ENCODE data around the gene MKNK1.

The MKNK1 gene

DNA sequence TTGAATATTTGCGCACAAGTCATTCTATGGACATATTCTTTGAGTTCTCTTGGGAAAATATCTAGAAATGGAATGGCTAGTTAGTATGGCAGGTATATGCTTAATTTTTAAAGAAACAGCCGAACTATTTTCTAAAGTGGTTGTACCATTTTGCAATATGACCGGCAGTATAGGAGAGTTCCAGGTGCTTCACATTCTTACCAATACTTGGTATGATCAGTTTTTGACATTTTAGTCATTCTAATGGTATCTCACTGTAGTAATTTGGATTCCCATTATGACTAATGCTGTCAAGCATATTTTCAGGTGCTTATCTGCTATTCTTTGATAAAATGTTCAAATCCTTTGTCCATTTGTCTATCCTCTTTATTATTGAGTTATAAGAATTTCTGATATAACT is 43.5 kb upstream of the MKNK1 start:
- H3K4me3 ChIP-seq (ENCODE audit: low read depth in 1 of 2, low read length in 1 of 2): no peak overlapping the region
- no peak overlapping the region for H3K27ac ChIP-seq
- no peaks in the 10 kb centered on the region for H3K9me3 ChIP-seq
- no peaks in the 10 kb centered on the region for H3K4me1 ChIP-seq (ENCODE audit: control insufficient read depth in 1 of 2, insufficient read depth in 1 of 2, low read depth in 1 of 2, low read length in 1 of 2)
- TF ChIP-seq, protein P1, sequence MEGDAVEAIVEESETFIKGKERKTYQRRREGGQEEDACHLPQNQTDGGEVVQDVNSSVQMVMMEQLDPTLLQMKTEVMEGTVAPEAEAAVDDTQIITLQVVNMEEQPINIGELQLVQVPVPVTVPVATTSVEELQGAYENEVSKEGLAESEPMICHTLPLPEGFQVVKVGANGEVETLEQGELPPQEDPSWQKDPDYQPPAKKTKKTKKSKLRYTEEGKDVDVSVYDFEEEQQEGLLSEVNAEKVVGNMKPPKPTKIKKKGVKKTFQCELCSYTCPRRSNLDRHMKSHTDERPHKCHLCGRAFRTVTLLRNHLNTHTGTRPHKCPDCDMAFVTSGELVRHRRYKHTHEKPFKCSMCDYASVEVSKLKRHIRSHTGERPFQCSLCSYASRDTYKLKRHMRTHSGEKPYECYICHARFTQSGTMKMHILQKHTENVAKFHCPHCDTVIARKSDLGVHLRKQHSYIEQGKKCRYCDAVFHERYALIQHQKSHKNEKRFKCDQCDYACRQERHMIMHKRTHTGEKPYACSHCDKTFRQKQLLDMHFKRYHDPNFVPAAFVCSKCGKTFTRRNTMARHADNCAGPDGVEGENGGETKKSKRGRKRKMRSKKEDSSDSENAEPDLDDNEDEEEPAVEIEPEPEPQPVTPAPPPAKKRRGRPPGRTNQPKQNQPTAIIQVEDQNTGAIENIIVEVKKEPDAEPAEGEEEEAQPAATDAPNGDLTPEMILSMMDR (IDR thresholded peaks at IDR 0.05): no peak
- no peaks in the 10 kb centered on the region for H3K27me3 ChIP-seq
- peaks cover 23% of the 10 kb centered on the region for H3K36me3 ChIP-seq

GRCh38 chr1:46646844-46647243 is 42.8 kb upstream of the MKNK1 start:
- no peaks in the 10 kb centered on the region for H3K4me1 ChIP-seq (ENCODE audit: control insufficient read depth in 1 of 2, insufficient read depth in 1 of 2, low read depth in 1 of 2, low read length in 1 of 2)
- no peak overlapping the region for H3K27ac ChIP-seq
- no peaks in the 10 kb centered on the region for H3K9me3 ChIP-seq
- H3K4me3 ChIP-seq (ENCODE audit: low read depth in 1 of 2, low read length in 1 of 2): no peak overlapping the region
- TF ChIP-seq, protein P1 (IDR thresholded peaks at IDR 0.05): no peak
- peaks cover 22% of the 10 kb centered on the region for H3K36me3 ChIP-seq
- H3K27me3 ChIP-seq: no peaks in the 10 kb centered on the region

GRCh38 chr1:46646331-46646730 is 42.3 kb upstream of the MKNK1 start:
- Histone ChIP-seq H3K36me3 (peaks cover 22% of the 10 kb centered on the region), H3K4me1 (ENCODE audit: control insufficient read depth in 1 of 2, insufficient read depth in 1 of 2, low read depth in 1 of 2, low read length in 1 of 2) (no peaks in the 10 kb centered on the region), H3K27me3 (no peaks in the 10 kb centered on the region), H3K9me3 (no peaks in the 10 kb centered on the region), H3K4me3 (ENCODE audit: low read depth in 1 of 2, low read length in 1 of 2) (no peak overlapping the region), H3K27ac (no peak overlapping the region)
- TF ChIP-seq, protein P1 (IDR thresholded peaks at IDR 0.05): no peak

GRCh38 chr1:46645815-46646214 is 41.7 kb upstream of the MKNK1 start:
- H3K36me3 ChIP-seq: peaks cover 22% of the 10 kb centered on the region
- TF ChIP-seq, protein P1 (IDR thresholded peaks at IDR 0.05): no peak
- H3K9me3 ChIP-seq: no peaks in the 10 kb centered on the region

DNA sequence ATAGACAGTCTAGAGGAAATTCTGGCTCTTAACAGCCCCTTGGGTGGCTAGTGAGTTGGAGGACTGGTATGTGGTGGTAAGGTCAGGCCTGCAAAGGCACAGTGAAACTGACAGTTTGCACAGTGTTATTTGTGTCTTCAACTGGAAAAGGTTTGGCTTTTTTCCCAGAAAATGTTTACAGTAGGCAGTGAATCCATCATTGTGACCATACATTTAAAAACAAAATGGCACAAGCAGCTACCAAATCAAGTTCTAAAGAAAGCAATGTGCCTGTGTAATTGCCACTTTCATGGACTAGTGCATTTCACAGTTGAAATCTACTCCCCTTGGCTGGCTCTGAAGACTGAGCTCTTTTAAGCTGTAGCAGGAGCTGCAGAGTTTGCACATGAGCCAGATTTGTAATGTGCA is 39.3 kb upstream of the MKNK1 start:
- Histone ChIP-seq H3K4me3 (ENCODE audit: low read depth in 1 of 2, low read length in 1 of 2) (no peak overlapping the region), H3K9me3 (no peaks in the 10 kb centered on the region), H3K36me3 (peaks cover 22% of the 10 kb centered on the region), H3K4me1 (ENCODE audit: control insufficient read depth in 1 of 2, insufficient read depth in 1 of 2, low read depth in 1 of 2, low read length in 1 of 2) (no peaks in the 10 kb centered on the region), H3K27ac (no peak overlapping the region), H3K27me3 (no peaks in the 10 kb centered on the region)
- TF ChIP-seq, protein P1 (IDR thresholded peaks at IDR 0.05): no peak

More at GRCh38 chr1:46645815-46646214, 41.7 kb upstream of the MKNK1 start:
- Histone ChIP-seq H3K27ac (no peak overlapping the region), H3K4me3 (ENCODE audit: low read depth in 1 of 2, low read length in 1 of 2) (no peak overlapping the region), H3K27me3 (no peaks in the 10 kb centered on the region), H3K4me1 (ENCODE audit: control insufficient read depth in 1 of 2, insufficient read depth in 1 of 2, low read depth in 1 of 2, low read length in 1 of 2) (no peaks in the 10 kb centered on the region)
